ENCODE results near the gene MINDY4.

The MINDY4 gene

GRCh38 chr7:30844916-30845315 lies 73.7 kb downstream of the MINDY4 start:
- no peaks in the 10 kb centered on the region for H3K27me3 ChIP-seq
- no peak overlapping the region for H3K4me3 ChIP-seq (ENCODE audit: low read depth in 1 of 2, low read length in 1 of 2)
- H3K9me3 ChIP-seq, result no peaks in the 10 kb centered on the region
- H3K4me1 ChIP-seq (ENCODE audit: control insufficient read depth in 1 of 2, insufficient read depth in 1 of 2, low read depth in 1 of 2, low read length in 1 of 2), result no peaks in the 10 kb centered on the region
- no peak overlapping the region for H3K27ac ChIP-seq
- TF ChIP-seq CTCF (IDR thresholded peaks at IDR 0.05), result no peak
- H3K36me3 ChIP-seq, result no peaks in the 10 kb centered on the region

- no peak overlapping the region for H3K27ac ChIP-seq
- no peaks in the 10 kb centered on the region for H3K27me3 ChIP-seq
- no peak overlapping the region for H3K4me3 ChIP-seq (ENCODE audit: low read depth in 1 of 2, low read length in 1 of 2)
- H3K36me3 ChIP-seq, result no peaks in the 10 kb centered on the region
- H3K9me3 ChIP-seq, result no peaks in the 10 kb centered on the region
- no peak for TF ChIP-seq CTCF (IDR thresholded peaks at IDR 0.05)
- H3K4me1 ChIP-seq (ENCODE audit: control insufficient read depth in 1 of 2, insufficient read depth in 1 of 2, low read depth in 1 of 2, low read length in 1 of 2), result no peaks in the 10 kb centered on the region
Measured at GRCh38 chr7:30845426-30846135, 74.4 kb downstream of the MINDY4 start.

- Histone ChIP-seq H3K9me3 (no peaks in the 10 kb centered on the region), H3K36me3 (no peaks in the 10 kb centered on the region), H3K27ac (no peak overlapping the region), H3K4me3 (ENCODE audit: low read depth in 1 of 2, low read length in 1 of 2) (no peak overlapping the region), H3K27me3 (no peaks in the 10 kb centered on the region), H3K4me1 (ENCODE audit: control insufficient read depth in 1 of 2, insufficient read depth in 1 of 2, low read depth in 1 of 2, low read length in 1 of 2) (no peaks in the 10 kb centered on the region)
- no peak for TF ChIP-seq CTCF (IDR thresholded peaks at IDR 0.05)
Measured at GRCh38 chr7:30846378-30846777, 75.2 kb downstream of the MINDY4 start.

- Histone ChIP-seq H3K27me3 (no peaks in the 10 kb centered on the region), H3K9me3 (no peaks in the 10 kb centered on the region), H3K27ac (no peak overlapping the region), H3K36me3 (no peaks in the 10 kb centered on the region), H3K4me1 (ENCODE audit: control insufficient read depth in 1 of 2, insufficient read depth in 1 of 2, low read depth in 1 of 2, low read length in 1 of 2) (no peaks in the 10 kb centered on the region), H3K4me3 (ENCODE audit: low read depth in 1 of 2, low read length in 1 of 2) (no peak overlapping the region)
- no peak for TF ChIP-seq CTCF (IDR thresholded peaks at IDR 0.05)
Measured at GRCh38 chr7:30848121-30848855, 77.1 kb downstream of the MINDY4 start.

GRCh38 chr7:30849565-30849964 lies 78.3 kb downstream of the MINDY4 start:
- Histone ChIP-seq H3K27me3 (no peaks in the 10 kb centered on the region), H3K9me3 (no peaks in the 10 kb centered on the region), H3K36me3 (no peaks in the 10 kb centered on the region), H3K4me3 (ENCODE audit: low read depth in 1 of 2, low read length in 1 of 2) (no peak overlapping the region), H3K4me1 (ENCODE audit: control insufficient read depth in 1 of 2, insufficient read depth in 1 of 2, low read depth in 1 of 2, low read length in 1 of 2) (no peaks in the 10 kb centered on the region), H3K27ac (no peak overlapping the region)
- no peak for TF ChIP-seq CTCF (IDR thresholded peaks at IDR 0.05)

Measured in neutrophil (primary cell).